ENCODE measurements around the gene C11orf42. TPM values are rescaled to one million over a fixed set of nuclear protein-coding genes. Genes with fewer than 3 reads are reported as not detected.

Gene C11orf42
- total and polyA plus RNA-seq, 2 experiments from 2014 or later: 0.32 TPM; not detected in 1

GRCh38 chr11:6237761-6238302 lies 32.5 kb downstream of the C11orf42 start:
- no peaks in the 10 kb centered on the region for H3K36me3 ChIP-seq

GRCh38 chr11:6238902-6239301 lies 33.5 kb downstream of the C11orf42 start, which contains the start of gene CNGA4:
Gene CNGA4 (plus strand): TSS chr11:6239089. CDS start chr11:6239207, 118 bp downstream.
- H3K36me3 ChIP-seq: no peaks in the 10 kb centered on the region
- no peak for DNase-seq (ENCODE audit: low read depth in 1 of 2, low spot score in 1 of 2)
- no peaks in the 10 kb centered on the region for H3K9me3 ChIP-seq (ENCODE audit: low read depth)
- no peak within 1 kb of the TSS for H3K4me3 ChIP-seq
- no peak within 1 kb of the TSS for H3K27ac ChIP-seq
- no peaks in the 10 kb centered on the region for H3K4me1 ChIP-seq (ENCODE audit: low read depth)
- TF ChIP-seq, protein P1, sequence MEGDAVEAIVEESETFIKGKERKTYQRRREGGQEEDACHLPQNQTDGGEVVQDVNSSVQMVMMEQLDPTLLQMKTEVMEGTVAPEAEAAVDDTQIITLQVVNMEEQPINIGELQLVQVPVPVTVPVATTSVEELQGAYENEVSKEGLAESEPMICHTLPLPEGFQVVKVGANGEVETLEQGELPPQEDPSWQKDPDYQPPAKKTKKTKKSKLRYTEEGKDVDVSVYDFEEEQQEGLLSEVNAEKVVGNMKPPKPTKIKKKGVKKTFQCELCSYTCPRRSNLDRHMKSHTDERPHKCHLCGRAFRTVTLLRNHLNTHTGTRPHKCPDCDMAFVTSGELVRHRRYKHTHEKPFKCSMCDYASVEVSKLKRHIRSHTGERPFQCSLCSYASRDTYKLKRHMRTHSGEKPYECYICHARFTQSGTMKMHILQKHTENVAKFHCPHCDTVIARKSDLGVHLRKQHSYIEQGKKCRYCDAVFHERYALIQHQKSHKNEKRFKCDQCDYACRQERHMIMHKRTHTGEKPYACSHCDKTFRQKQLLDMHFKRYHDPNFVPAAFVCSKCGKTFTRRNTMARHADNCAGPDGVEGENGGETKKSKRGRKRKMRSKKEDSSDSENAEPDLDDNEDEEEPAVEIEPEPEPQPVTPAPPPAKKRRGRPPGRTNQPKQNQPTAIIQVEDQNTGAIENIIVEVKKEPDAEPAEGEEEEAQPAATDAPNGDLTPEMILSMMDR (IDR thresholded peaks at IDR 0.05; ENCODE audit: low read depth, low read length): no peak
- H3K27me3 ChIP-seq: no peaks in the 10 kb centered on the region

More at GRCh38 chr11:6237761-6238302, 32.5 kb downstream of the C11orf42 start:
- TF ChIP-seq, protein P1 (IDR thresholded peaks at IDR 0.05; ENCODE audit: low read depth, low read length): no peak
- Histone ChIP-seq H3K27ac (no peak overlapping the region), H3K4me3 (no peak overlapping the region), H3K4me1 (ENCODE audit: low read depth) (peaks cover 3% of the 10 kb centered on the region), H3K9me3 (ENCODE audit: low read depth) (no peaks in the 10 kb centered on the region), H3K27me3 (no peaks in the 10 kb centered on the region)
- DNase-seq (ENCODE audit: low read depth in 1 of 2, low spot score in 1 of 2): no peak

- TF ChIP-seq, protein P1 (IDR thresholded peaks at IDR 0.05; ENCODE audit: low read depth, low read length): no peak
- no peak for DNase-seq (ENCODE audit: low read depth in 1 of 2, low spot score in 1 of 2)
- H3K4me1 ChIP-seq (ENCODE audit: low read depth): no peaks in the 10 kb centered on the region
- no peaks in the 10 kb centered on the region for H3K36me3 ChIP-seq
- no peak overlapping the region for H3K4me3 ChIP-seq
- no peak overlapping the region for H3K27ac ChIP-seq
- H3K27me3 ChIP-seq: no peaks in the 10 kb centered on the region
- H3K9me3 ChIP-seq (ENCODE audit: low read depth): no peaks in the 10 kb centered on the region
Observed at GRCh38 chr11:6240139-6240538, 34.8 kb downstream of the C11orf42 start.

GRCh38 chr11:6240781-6241180 lies 35.4 kb downstream of the C11orf42 start:
- Histone ChIP-seq H3K27ac (no peak overlapping the region), H3K9me3 (ENCODE audit: low read depth) (no peaks in the 10 kb centered on the region), H3K27me3 (no peaks in the 10 kb centered on the region), H3K4me3 (no peak overlapping the region), H3K4me1 (ENCODE audit: low read depth) (no peaks in the 10 kb centered on the region), H3K36me3 (no peaks in the 10 kb centered on the region)
- TF ChIP-seq, protein P1 (IDR thresholded peaks at IDR 0.05; ENCODE audit: low read depth, low read length): no peak
- DNase-seq (ENCODE audit: low read depth in 1 of 2, low spot score in 1 of 2): no peak

GRCh38 chr11:6241316-6241715 lies 36.0 kb downstream of the C11orf42 start:
- Histone ChIP-seq H3K27ac (no peak overlapping the region), H3K9me3 (ENCODE audit: low read depth) (no peaks in the 10 kb centered on the region), H3K36me3 (no peaks in the 10 kb centered on the region), H3K4me1 (ENCODE audit: low read depth) (no peaks in the 10 kb centered on the region), H3K27me3 (no peaks in the 10 kb centered on the region), H3K4me3 (no peak overlapping the region)
- no peak for DNase-seq (ENCODE audit: low read depth in 1 of 2, low spot score in 1 of 2)
- TF ChIP-seq, protein P1 (IDR thresholded peaks at IDR 0.05; ENCODE audit: low read depth, low read length): no peak
